Activated CD4-positive, CD25-positive, alpha-beta regulatory T cell treated with anti-CD3 and anti-CD28 coated beads, Interleukin-2, amount 50 U/mL, for 24 hours (primary cell): Measurements from ENCODE around the gene KCNJ9.
"Not testable (repeated sequence)": the region's sequence is repeated elsewhere in the genome, so short reads cannot be mapped to it uniquely, and the experiment has no call there.

Experiments used
- ATAC-seq, 2 donors: fragments of 150-1000 bp; cut with Tn5 transposase; one replicate each; pipeline ENCODE4 v1.10.0; 2021; ENCODE audit warnings: mild to moderate bottlenecking in 1 of 2, moderate library complexity in 1 of 2

Gene KCNJ9

GRCh38 chr1:160081261-160081936 is at the start of gene KCNJ9:
Gene KCNJ9 (plus strand): TSS chr1:160081538. CDS start chr1:160084031, 2,493 bp downstream.
- no peak for ATAC-seq

- ATAC-seq: no peak
Observed at GRCh38 chr1:160032165-160032820, 49.0 kb upstream of the KCNJ9 start.

- ATAC-seq: no peak
Observed at GRCh38 chr1:160040476-160040875, 40.9 kb upstream of the KCNJ9 start.

GRCh38 chr1:160043543-160043942 is 37.8 kb upstream of the KCNJ9 start:
- no peak for ATAC-seq

- no peak for ATAC-seq
Observed at GRCh38 chr1:160045653-160046052, 35.7 kb upstream of the KCNJ9 start.

- ATAC-seq: peak; percentile 56
Observed at GRCh38 chr1:160046494-160047110, 34.7 kb upstream of the KCNJ9 start.

- no peak for ATAC-seq
Observed at GRCh38 chr1:160047111-160047991, 34.0 kb upstream of the KCNJ9 start.

GRCh38 chr1:160048335-160048734 is 33.0 kb upstream of the KCNJ9 start:
- no peak for ATAC-seq

GRCh38 chr1:160049101-160049500 is 32.2 kb upstream of the KCNJ9 start:
- ATAC-seq: no peak

- ATAC-seq: not testable (repeated sequence)
Observed at GRCh38 chr1:160050182-160050581, 31.2 kb upstream of the KCNJ9 start.

- no peak for ATAC-seq
Observed at GRCh38 chr1:160050619-160051018, 30.7 kb upstream of the KCNJ9 start.

GRCh38 chr1:160052936-160053335 is 28.4 kb upstream of the KCNJ9 start:
- ATAC-seq: no peak

GRCh38 chr1:160053548-160054365 is 27.6 kb upstream of the KCNJ9 start:
- no peak for ATAC-seq

- no peak for ATAC-seq
Observed at GRCh38 chr1:160056648-160057169, 24.6 kb upstream of the KCNJ9 start.

- no peak for ATAC-seq
Observed at GRCh38 chr1:160058087-160058486, 23.3 kb upstream of the KCNJ9 start.

GRCh38 chr1:160061369-160062229 is 19.7 kb upstream of the KCNJ9 start:
- no peak for ATAC-seq

- ATAC-seq: no peak
Observed at GRCh38 chr1:160062230-160062532, 19.2 kb upstream of the KCNJ9 start.

- ATAC-seq: no peak
Observed at GRCh38 chr1:160063176-160063575, 18.2 kb upstream of the KCNJ9 start.

- no peak for ATAC-seq
Observed at GRCh38 chr1:160064164-160064563, 17.2 kb upstream of the KCNJ9 start.

- no peak for ATAC-seq
Observed at GRCh38 chr1:160064746-160065145, 16.6 kb upstream of the KCNJ9 start.
